GM12878 (cell line): ENCODE data around the gene DUSP22. TPM values are rescaled to one million over a fixed set of nuclear protein-coding genes. Genes with fewer than 3 reads are reported as not detected.

ENCODE experiments used
- ATAC-seq: fragments of 200-7000 bp; cut with Tn5 transposase; 3 replicates; pipeline ENCODE4 v1.9.1; 2020; ENCODE audit warnings: mild to moderate bottlenecking, moderate library complexity
- BruUV-seq: library from RNA; stranded (reverse); fragments of 400-500 nt; replicated peaks from 2 replicates; lab custom pipeline; 2021; lab: Mats Ljungman, UMichigan
- CTCF ChIA-PET: fragments of 300-600 bp; sonication (Branson Sonifier 250); formaldehyde crosslinking; extraction: SDS; loops from one replicate; lab custom pipeline; 2021; ENCODE audit warnings: inconsistent platforms; lab: Yijun Ruan, JAX
- POLR2A ChIA-PET: fragments of 350-600 bp; formaldehyde crosslinking; extraction: SDS; loops from one replicate; lab custom pipeline; 2021; ENCODE audit warnings: inconsistent platforms; lab: Charles Lee
- RAD21 ChIA-PET: fragments of 300-600 bp; sonication (Branson Sonifier 250); formaldehyde crosslinking; loops from one replicate; lab custom pipeline; 2023; ENCODE audit warnings: antibody characterized with exemption; ENCODE audit not compliant: unreplicated experiment; lab: Charles Lee
- SMC1A ChIA-PET: fragments of 300-600 bp; sonication (Branson Sonifier 250); formaldehyde crosslinking; loops from one replicate; lab custom pipeline; 2023; ENCODE audit not compliant: unreplicated experiment, uncharacterized antibody; lab: Charles Lee
- DNase-seq: peaks from one replicate; pipeline ENCODE4 v3.0.0-alpha.2; 2011; ENCODE audit warnings: low read depth, low spot score
- FAIRE-seq: peaks from 3 replicates; lab custom pipeline; 2011; peaks lifted over from hg19 to GRCh38; lab: Jason Lieb, UNC
- H2AFZ ChIP-seq: 2 replicates; pipeline ENCODE4 v1.6.0; 2011; ENCODE audit warnings: low read depth, low read length, control low read depth; ENCODE audit not compliant: control insufficient read depth
- H3K27ac ChIP-seq: 2 replicates; pipeline ENCODE4 v1.5.1; 2011; ENCODE audit warnings: control low read depth; ENCODE audit not compliant: control insufficient read depth, insufficient read depth
- H3K27me3 ChIP-seq, 2 experiments: replicated peaks in 1 of 2; 2 replicates each; pipeline versions ENCODE4 v1.6.0 to v1.6.1; 2011; ENCODE audit warnings: low read length in 1 of 2; ENCODE audit not compliant: control insufficient read depth in 2 of 2, insufficient read depth in 2 of 2
- H3K36me3 ChIP-seq, 2 experiments: 2 replicates each; pipeline ENCODE4 v1.5.1; 2011; ENCODE audit warnings: low read length in 1 of 2; ENCODE audit not compliant: control insufficient read depth in 2 of 2, insufficient read depth in 2 of 2
- H3K4me1 ChIP-seq: 2 replicates; pipeline ENCODE4 v1.6.1; 2011; ENCODE audit warnings: mild to moderate bottlenecking, low read length, moderate library complexity, mixed read lengths; ENCODE audit not compliant: control insufficient read depth, insufficient read depth
- H3K4me2 ChIP-seq: 2 replicates; pipeline ENCODE4 v1.6.0; 2011; ENCODE audit warnings: control low read depth; ENCODE audit not compliant: control insufficient read depth, insufficient read depth
- H3K4me3 ChIP-seq: fragments of 200-600 bp; sonication (generic); 2 replicates; pipeline ENCODE4 v1.5.1; 2016
- H3K79me2 ChIP-seq: 2 replicates; pipeline ENCODE4 v1.6.0; 2011; ENCODE audit warnings: low read length; ENCODE audit not compliant: control insufficient read depth, insufficient read depth
- H3K9ac ChIP-seq: 2 replicates; pipeline ENCODE4 v1.8.0; 2011; ENCODE audit warnings: low read length, control low read depth, mixed read lengths; ENCODE audit not compliant: control insufficient read depth, insufficient read depth
- H3K9me3 ChIP-seq: replicated peaks from 3 replicates; pipeline ENCODE4 v1.5.1; 2011; ENCODE audit warnings: mild to moderate bottlenecking, low read length; ENCODE audit not compliant: control insufficient read depth, insufficient read depth
- H4K20me1 ChIP-seq: 2 replicates; pipeline ENCODE4 v1.6.0; 2011; ENCODE audit not compliant: control insufficient read depth, insufficient read depth
- ATF2 ChIP-seq: IDR thresholded peaks from 2 replicates; pipeline ENCODE4 v1.6.1; 2012; ENCODE audit warnings: low read length, inconsistent platforms
- EED ChIP-seq: sonication (generic); IDR thresholded peaks from 2 replicates; pipeline ENCODE4 v1.6.1; 2016; ENCODE audit warnings: antibody characterized with exemption, low read depth
- JUNB ChIP-seq: IDR thresholded peaks from 2 replicates; pipeline ENCODE4 v1.6.1; 2016; ENCODE audit warnings: antibody characterized with exemption, mild to moderate bottlenecking
- MTA2 ChIP-seq: fragments of 450-650 bp; IDR thresholded peaks from 2 replicates; pipeline ENCODE4 v1.6.1; 2016; ENCODE audit warnings: low read depth, mild to moderate bottlenecking, moderate library complexity
- NFIC ChIP-seq: IDR thresholded peaks from 2 replicates; pipeline ENCODE4 v1.6.1; 2012; ENCODE audit warnings: low read depth, mild to moderate bottlenecking, inconsistent platforms, low read length, moderate library complexity
- NR2C2 ChIP-seq: IDR thresholded peaks from 2 replicates; pipeline ENCODE4 v1.6.1; 2011; ENCODE audit warnings: borderline replicate concordance, low read depth; ENCODE audit not compliant: control insufficient read depth, insufficient read length
- PRDM15 ChIP-seq: fragments of 450-650 bp; formaldehyde crosslinking; IDR thresholded peaks from 2 replicates; pipeline ENCODE4 v1.4.0; 2020; ENCODE audit warnings: mild to moderate bottlenecking, moderate library complexity
- RAD51 ChIP-seq: fragments of 450-650 bp; IDR thresholded peaks from 2 replicates; pipeline ENCODE4 v1.6.1; 2016; ENCODE audit warnings: moderate library complexity, mild to moderate bottlenecking, inconsistent platforms
- RUNX3 ChIP-seq: IDR thresholded peaks from 2 replicates; pipeline ENCODE4 v1.6.1; 2012; ENCODE audit warnings: low read length, inconsistent platforms
- SMARCA5 ChIP-seq: fragments of 450-650 bp; IDR thresholded peaks from 2 replicates; pipeline ENCODE4 v1.6.1; 2017; ENCODE audit warnings: mild to moderate bottlenecking
- SPI1 ChIP-seq: IDR thresholded peaks from 2 replicates; pipeline ENCODE4 v1.6.1; 2011; ENCODE audit warnings: low read depth, mild to moderate bottlenecking, low read length, moderate library complexity, borderline replicate concordance; ENCODE audit not compliant: insufficient read depth
- SREBF2 ChIP-seq: IDR thresholded peaks from 2 replicates; pipeline ENCODE4 v1.6.1; 2012; ENCODE audit warnings: mild to moderate bottlenecking, low read length
- STAT1 ChIP-seq: fragments of 450-650 bp; conservative IDR thresholded peaks from 2 replicates; pipeline ENCODE4 v1.6.1; 2014; ENCODE audit warnings: antibody characterized with exemption, mild to moderate bottlenecking
- STAT3 ChIP-seq: IDR thresholded peaks from 2 replicates; pipeline ENCODE4 v1.6.1; 2011; ENCODE audit warnings: low read depth, low read length, improper control_type of control experiment
- USF2 ChIP-seq: IDR thresholded peaks from 2 replicates; pipeline ENCODE4 v1.6.1; 2011; ENCODE audit warnings: low read depth, low read length, improper control_type of control experiment, borderline replicate concordance
- ZBTB11 ChIP-seq: fragments of 450-650 bp; formaldehyde crosslinking; IDR thresholded peaks from 2 replicates; pipeline ENCODE4 v1.5.0; 2022; ENCODE audit warnings: mild to moderate bottlenecking, missing genetic modification characterization
- in situ Hi-C: fragments of 300-500 bp; cut with MboI; formaldehyde crosslinking; loops from 9 replicates; pipeline ENCODE4 v1.14.3; 2018; ENCODE audit warnings: mixed read lengths
- intact Hi-C: fragments of 100-400 bp; cut with micrococcal nuclease; formaldehyde crosslinking; loops from one replicate; pipeline ENCODE4 v1.14.2; 2022; ENCODE audit not compliant: unreplicated experiment
- polyA plus RNA-seq, 11 experiments: library from polyadenylated mRNA; depleted of rRNA in 4 of 11; unstranded in 6 of 11; stranded (reverse) in 5 of 11; fragments of >200 nt; fragmentation: Nextera tagmentation in 4 of 11; fragmentation: Illumina TruSeq in 1 of 11; extraction: Ambion mirVana in 4 of 11; extraction: Trizol in 1 of 11; gene quantifications; 1 replicate in 1 of 11; 2 replicates in 10 of 11; pipeline versions ENCODE4 v1.2.1 to v1.2.3, GENCODE V29; 2011 to 2016; ENCODE audit warnings: inconsistent platforms in 2 of 11, missing spikeins in 2 of 11, low read depth in 1 of 11
- total RNA-seq, 4 experiments: library from RNA; depleted of rRNA in 3 of 4; stranded (reverse); fragments of >200 nt in 3 of 4; fragmentation: Illumina TruSeq in 1 of 4; extraction: Trizol in 1 of 4; gene quantifications; 2 replicates each; pipeline versions ENCODE4 v1.2.1 to v1.2.3, GENCODE V29; 2013 to 2021

The DUSP22 gene
- total and polyA plus RNA-seq, 10 of the 15 experiments (the other 5 are each of a cell fraction or from before 2014, with no cell fraction given): 78.9 to 156 (median 107) TPM

GRCh38 chr6:250676-251075 is 41.6 kb upstream of the DUSP22 start:
- no peaks in the 10 kb centered on the region for H3K36me3 ChIP-seq
- H3K9ac ChIP-seq: no peak overlapping the region
- peak overlapping the region; percentile 20; the same call in 1 of the 2 replicates for H3K27ac ChIP-seq
- intact Hi-C loops: no loop called here
- ATAC-seq: peak; percentile 35
- CTCF ChIA-PET: no interaction called here
- no peaks in the 10 kb centered on the region for H4K20me1 ChIP-seq
- DNase-seq: no peak
- H2AFZ ChIP-seq: no peak overlapping the region
- peaks cover 37% of the 10 kb centered on the region for H3K4me1 ChIP-seq
- RAD21 ChIA-PET: interaction anchor here (1.5 kb wide), 1 partner anchor 21 kb away, joined by 6 read pairs; no protein-coding TSS in a partner anchor
- H3K4me2 ChIP-seq: no peak overlapping the region
- no peaks in the 10 kb centered on the region; the same call in 1 of the 3 replicates for H3K9me3 ChIP-seq
- no peaks in the 10 kb centered on the region for H3K27me3 ChIP-seq
- H3K79me2 ChIP-seq: no peaks in the 10 kb centered on the region
- peak; percentile 35 for FAIRE-seq
- in situ Hi-C loops: no loop called here
- BruUV-seq: no TSS peak
- POLR2A ChIA-PET: interaction anchor here (1.2 kb wide), 1 partner anchor 8 kb away, joined by 5 read pairs; no protein-coding TSS in a partner anchor
- no peak overlapping the region for H3K4me3 ChIP-seq
- SMC1A ChIA-PET: interaction anchor here (1.1 to 1.8 kb wide), 3 partner anchors 38 to 63 kb away, joined by 3 to 6 read pairs (median 3); no protein-coding TSS in a partner anchor
- TF ChIP-seq JUNB (peak; percentile 40; the same call in 1 of the 2 replicates), ZBTB11 (CRISPR knock-in tag) (no peak), EED (no peak), STAT1 (no peak), ATF2 (peak; percentile 75; the same call in 1 of the 2 replicates), SREBF2 (no peak), RAD51 (peak; percentile 32; the same call in 1 of the 2 replicates), NR2C2 (no peak), USF2 (no peak), RUNX3 (peak; percentile 94), SMARCA5 (no peak), NFIC (peak; percentile 86; the same call in 1 of the 2 replicates), PRDM15 (no peak), SPI1 (no peak), MTA2 (peak; percentile 49; the same call in 1 of the 2 replicates), STAT3 (no peak)
